Uterus (tissue), 2 donors: ENCODE measurements around the gene RHEB.

Experiments
- POLR2A ChIP-seq, 2 donors: fragments of 450-650 bp; IDR thresholded peaks; one replicate each; pipeline ENCODE4 v1.6.1; 2016; ENCODE audit warnings: antibody characterized with exemption in 2 of 2, mild to moderate bottlenecking in 1 of 2, moderate library complexity in 1 of 2
- TF ChIP-seq, protein P1 (sequence below), 4 experiments: fragments of 200-600 bp in 2 of 4; fragments of 450-650 bp in 2 of 4; sonication (generic) in 2 of 4; IDR thresholded peaks; one replicate each; pipeline ENCODE4 v1.5.1; 2016 to 2019; ENCODE audit warnings: antibody characterized with exemption in 4 of 4, mild to moderate bottlenecking in 2 of 4, moderate library complexity in 1 of 4

DNA sequence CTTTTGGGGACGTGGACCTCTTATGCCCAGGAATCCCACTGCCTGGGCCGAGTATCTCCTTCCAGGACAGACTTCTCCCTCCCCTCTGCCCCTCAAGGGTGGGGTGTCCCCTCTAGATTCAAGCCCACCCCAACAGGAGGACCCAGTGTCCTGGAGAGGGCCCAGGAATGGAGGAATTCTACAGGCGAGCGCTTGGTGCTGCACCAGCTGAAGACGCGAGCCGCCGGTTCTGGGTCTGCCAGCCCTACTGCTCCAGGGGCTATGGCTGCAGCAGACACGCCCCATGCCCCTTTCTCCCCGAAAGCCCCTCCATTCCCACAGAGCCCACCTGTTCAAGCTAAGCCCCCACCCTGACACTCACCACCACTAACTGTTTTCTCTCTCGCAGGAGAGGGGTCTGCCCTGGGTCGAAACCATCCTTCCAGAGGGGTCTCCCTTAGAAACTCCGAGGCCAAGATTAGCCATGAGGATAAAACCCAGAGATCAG lies 88.4 kb downstream of the RHEB start:
- TF ChIP-seq, protein P1, sequence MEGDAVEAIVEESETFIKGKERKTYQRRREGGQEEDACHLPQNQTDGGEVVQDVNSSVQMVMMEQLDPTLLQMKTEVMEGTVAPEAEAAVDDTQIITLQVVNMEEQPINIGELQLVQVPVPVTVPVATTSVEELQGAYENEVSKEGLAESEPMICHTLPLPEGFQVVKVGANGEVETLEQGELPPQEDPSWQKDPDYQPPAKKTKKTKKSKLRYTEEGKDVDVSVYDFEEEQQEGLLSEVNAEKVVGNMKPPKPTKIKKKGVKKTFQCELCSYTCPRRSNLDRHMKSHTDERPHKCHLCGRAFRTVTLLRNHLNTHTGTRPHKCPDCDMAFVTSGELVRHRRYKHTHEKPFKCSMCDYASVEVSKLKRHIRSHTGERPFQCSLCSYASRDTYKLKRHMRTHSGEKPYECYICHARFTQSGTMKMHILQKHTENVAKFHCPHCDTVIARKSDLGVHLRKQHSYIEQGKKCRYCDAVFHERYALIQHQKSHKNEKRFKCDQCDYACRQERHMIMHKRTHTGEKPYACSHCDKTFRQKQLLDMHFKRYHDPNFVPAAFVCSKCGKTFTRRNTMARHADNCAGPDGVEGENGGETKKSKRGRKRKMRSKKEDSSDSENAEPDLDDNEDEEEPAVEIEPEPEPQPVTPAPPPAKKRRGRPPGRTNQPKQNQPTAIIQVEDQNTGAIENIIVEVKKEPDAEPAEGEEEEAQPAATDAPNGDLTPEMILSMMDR (IDR thresholded peaks at IDR 0.05): no peak
- no peak for TF ChIP-seq POLR2A (IDR thresholded peaks at IDR 0.05)
